IMR-90 (cell line): Measurements from ENCODE around the gene C3orf38. TPM values are rescaled to one million over a fixed set of nuclear protein-coding genes. Genes with fewer than 3 reads are reported as not detected.
A peak's percentile ranks its signal among the peaks of the same experiment; 100 is the strongest.

Experiments used
- ATAC-seq: fragments of 200-7000 bp; cut with Tn5 transposase; 2 replicates; pipeline ENCODE4 v1.9.1; 2020; ENCODE audit warnings: low read depth, mild to moderate bottlenecking, moderate library complexity
- BruUV-seq: library from RNA; stranded (reverse); fragments of 400-500 nt; replicated peaks from 2 replicates; lab custom pipeline; 2021; lab: Mats Ljungman, UMichigan
- CTCF ChIA-PET: fragments of 300-600 bp; formaldehyde crosslinking; extraction: SDS; loops from one replicate; lab custom pipeline; 2021; ENCODE audit warnings: antibody characterized with exemption; lab: Yijun Ruan, JAX
- POLR2A ChIA-PET: fragments of 300-600 bp; sonication (Branson Sonifier 250); formaldehyde crosslinking; loops from one replicate; lab custom pipeline; 2022; ENCODE audit warnings: antibody characterized with exemption; ENCODE audit not compliant: unreplicated experiment; lab: Charles Lee
- DNase-seq: peaks from one replicate; pipeline ENCODE4 v3.0.0; 2013
- H2AFZ ChIP-seq: replicated peaks from 2 replicates; pipeline ENCODE3; 2013; ENCODE audit warnings: low read length, mild to moderate bottlenecking; ENCODE audit not compliant: poor library complexity
- H2AK5ac ChIP-seq: 2 replicates; pipeline ENCODE4 v1.6.1; 2013; ENCODE audit warnings: low read depth, low read length, inconsistent platforms
- H2AK9ac ChIP-seq: replicated peaks from 2 replicates; pipeline ENCODE3; 2013; ENCODE audit warnings: mild to moderate bottlenecking, low read depth, low read length, moderate library complexity; ENCODE audit not compliant: poor library complexity
- H2BK120ac ChIP-seq: 2 replicates; pipeline ENCODE4 v1.6.1; 2013; ENCODE audit warnings: low read depth, low read length, inconsistent platforms
- H2BK15ac ChIP-seq: 3 replicates; pipeline ENCODE4 v1.6.1; 2013; ENCODE audit warnings: low read depth, low read length, inconsistent platforms
- H2BK20ac ChIP-seq: 2 replicates; pipeline ENCODE4 v1.6.1; 2013; ENCODE audit warnings: low read depth, mild to moderate bottlenecking, inconsistent platforms, low read length, moderate library complexity
- H2BK5ac ChIP-seq: 2 replicates; pipeline ENCODE4 v1.6.1; 2013; ENCODE audit warnings: mild to moderate bottlenecking, low read depth, low read length, inconsistent platforms; ENCODE audit not compliant: poor library complexity, severe bottlenecking
- H3K14ac ChIP-seq: replicated peaks from 2 replicates; pipeline ENCODE4 v1.6.1; 2013; ENCODE audit warnings: low read depth, low read length, inconsistent platforms
- H3K18ac ChIP-seq: 2 replicates; pipeline ENCODE4 v1.6.1; 2013; ENCODE audit warnings: low read depth, low read length, control low read depth
- H3K23ac ChIP-seq: 2 replicates; pipeline ENCODE4 v1.6.1; 2013; ENCODE audit warnings: low read depth, low read length, inconsistent platforms
- H3K27ac ChIP-seq: 2 replicates; pipeline ENCODE4 v1.5.1; 2013; ENCODE audit warnings: mild to moderate bottlenecking, control low read depth, low read length; ENCODE audit not compliant: insufficient read depth
- H3K27me3 ChIP-seq: 2 replicates; pipeline ENCODE4 v1.6.1; 2013; ENCODE audit warnings: low read length; ENCODE audit not compliant: control insufficient read depth, insufficient read depth
- H3K36me3 ChIP-seq: 2 replicates; pipeline ENCODE4 v1.6.1; 2013; ENCODE audit warnings: low read length, mixed read lengths; ENCODE audit not compliant: control insufficient read depth, insufficient read depth
- H3K4ac ChIP-seq: 2 replicates; pipeline ENCODE4 v1.6.1; 2013; ENCODE audit warnings: low read depth, low read length, inconsistent platforms
- H3K4me1 ChIP-seq: 2 replicates; pipeline ENCODE4 v1.6.1; 2013; ENCODE audit warnings: low read length, mixed read lengths; ENCODE audit not compliant: control insufficient read depth, insufficient read depth
- H3K4me2 ChIP-seq: 2 replicates; pipeline ENCODE4 v1.6.1; 2013; ENCODE audit warnings: low read depth, mild to moderate bottlenecking, control low read depth, low read length, moderate library complexity
- H3K4me3 ChIP-seq: 2 replicates; pipeline ENCODE4 v1.5.1; 2013; ENCODE audit warnings: low read depth, mild to moderate bottlenecking, control low read depth, low read length, moderate library complexity; ENCODE audit not compliant: insufficient read depth
- H3K56ac ChIP-seq: 2 replicates; pipeline ENCODE4 v1.6.1; 2013; ENCODE audit warnings: low read length, inconsistent platforms; ENCODE audit not compliant: insufficient read depth; ENCODE audit errors: extremely low read depth
- H3K79me1 ChIP-seq, 2 experiments: 2 replicates each; pipeline ENCODE4 v1.6.1; 2013; ENCODE audit warnings: low read length in 2 of 2, inconsistent platforms in 1 of 2, low read depth in 1 of 2
- H3K9ac ChIP-seq: 2 replicates; pipeline ENCODE4 v1.6.1; 2013; ENCODE audit warnings: low read depth, low read length, control low read depth
- H3K9me1 ChIP-seq: 2 replicates; pipeline ENCODE4 v1.6.1; 2013; ENCODE audit warnings: low read length, inconsistent platforms; ENCODE audit not compliant: insufficient read depth
- H3K9me3 ChIP-seq: 2 replicates; pipeline ENCODE4 v1.6.1; 2013; ENCODE audit warnings: low read length; ENCODE audit not compliant: control insufficient read depth, insufficient read depth
- H4K20me1 ChIP-seq: 2 replicates; pipeline ENCODE4 v1.6.1; 2013; ENCODE audit warnings: low read length, inconsistent platforms; ENCODE audit not compliant: insufficient read depth
- H4K5ac ChIP-seq: 2 replicates; pipeline ENCODE4 v1.6.1; 2013; ENCODE audit warnings: mild to moderate bottlenecking, low read depth, low read length, control low read depth
- H4K8ac ChIP-seq, 2 experiments: 2 replicates each; pipeline ENCODE4 v1.6.1; 2013; ENCODE audit warnings: low read depth in 2 of 2, low read length in 2 of 2, control low read depth in 1 of 2, inconsistent platforms in 1 of 2
- H4K91ac ChIP-seq: 2 replicates; pipeline ENCODE4 v1.6.1; 2013; ENCODE audit warnings: low read depth, low read length, inconsistent platforms; ENCODE audit not compliant: insufficient read depth
- CEBPB ChIP-seq: IDR thresholded peaks from 2 replicates; pipeline ENCODE4 v1.6.1; 2012; ENCODE audit warnings: low read depth, low read length, improper control_type of control experiment
- FOS ChIP-seq: fragments of 150-350 bp; IDR thresholded peaks from 2 replicates; pipeline ENCODE4 v1.6.1; 2016; ENCODE audit warnings: low read depth, low read length
- NFE2L2 ChIP-seq: fragments of 150-350 bp; IDR thresholded peaks from 2 replicates; pipeline ENCODE4 v1.6.1; 2016; ENCODE audit warnings: low read depth, mild to moderate bottlenecking, low read length
- RAD21 ChIP-seq: IDR thresholded peaks from 2 replicates; pipeline ENCODE4 v1.6.1; 2012; ENCODE audit warnings: low read length, improper control_type of control experiment
- RFX5 ChIP-seq: IDR thresholded peaks from 2 replicates; pipeline ENCODE4 v1.8.0; 2012; ENCODE audit warnings: low read depth, mild to moderate bottlenecking, low read length, moderate library complexity
- SMC3 ChIP-seq: fragments of 150-350 bp; IDR thresholded peaks from 2 replicates; pipeline ENCODE4 v1.6.1; 2016; ENCODE audit warnings: low read depth, mild to moderate bottlenecking, antibody characterized with exemption, low read length, moderate library complexity
- WGBS, 2 experiments: methylation state at CpG; one replicate each; pipeline versions ENCODE4 v1.1.5 to v1.1.7; 2013; ENCODE audit warnings: missing lambda C conversion rate in 2 of 2; ENCODE audit not compliant: insufficient read length in 1 of 2; ENCODE audit errors: extremely low coverage in 2 of 2; 5-methylcytosine and 5-hydroxymethylcytosine counted together
- dilution Hi-C: fragments of 300-500 bp; cut with HindIII; formaldehyde crosslinking; loops from one replicate; pipeline ENCODE4 v1.14.3; 2018; ENCODE audit warnings: low sequenced_read_pairs; ENCODE audit not compliant: unreplicated experiment
- in situ Hi-C: fragments of 300-500 bp; cut with MboI; formaldehyde crosslinking; loops from 3 replicates; pipeline ENCODE4 v1.14.3; 2019; ENCODE audit warnings: low sequenced_read_pairs, inconsistent platforms, mixed read lengths
- intact Hi-C: fragments of 100-400 bp; cut with micrococcal nuclease; formaldehyde crosslinking; loops from 2 replicates; pipeline ENCODE4 v1.10.0; 2022
- polyA plus RNA-seq, 3 experiments: library from polyadenylated mRNA; depleted of rRNA; stranded (reverse); fragments of >200 nt; gene quantifications; 2 replicates each; pipeline ENCODE4 v1.2.3, GENCODE V29; 2012; ENCODE audit warnings: low replicate concordance in 1 of 3
- total RNA-seq: library from RNA; depleted of rRNA; stranded (reverse); fragments of >200 nt; gene quantifications from 2 replicates; pipeline ENCODE4 v1.2.3, GENCODE V29; 2012; rRNA removed
- TF ChIP-seq, protein P1 (sequence below): conservative IDR thresholded peaks from 2 replicates; pipeline ENCODE4 v1.5.1; 2012; ENCODE audit warnings: mild to moderate bottlenecking, low read depth, low read length, improper control_type of control experiment

Gene C3orf38
- total and polyA plus RNA-seq, 2 of the 4 experiments (the other 2 are of a cell fraction) = 11.1 to 16.7 TPM

DNA sequence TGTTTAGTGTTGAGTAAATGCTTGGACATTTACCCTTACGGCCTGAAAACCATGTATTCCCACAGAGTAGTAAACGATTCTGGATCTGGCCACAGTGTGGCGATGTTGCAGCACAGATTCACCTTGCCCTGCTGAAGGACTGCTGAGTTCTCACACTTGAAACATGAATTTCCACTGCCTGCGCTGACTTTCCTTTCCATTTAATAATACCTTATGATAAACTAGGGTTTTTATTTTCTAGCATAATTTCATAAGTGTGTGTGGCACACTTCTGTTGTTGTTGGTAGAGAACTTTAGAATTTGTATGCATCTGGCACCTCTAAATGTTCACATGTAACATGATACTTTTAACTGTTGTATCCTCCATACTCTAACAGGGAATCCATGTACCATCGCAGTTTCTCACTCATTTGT is 53.9 kb downstream of the C3orf38 start:
- H2BK5ac ChIP-seq = no peak overlapping the region
- H3K79me1 ChIP-seq = no peaks in the 10 kb centered on the region
- in situ Hi-C loops (loop anchor here (10.0 to 25.0 kb wide), 4 partner anchors 891 to 1981 kb away; no protein-coding TSS in a partner anchor), dilution Hi-C loops (no loop called here), intact Hi-C loops (loop anchor here (1.0 to 5.0 kb wide), 4 partner anchors 894 to 1888 kb away; no protein-coding TSS in a partner anchor)
- CTCF ChIA-PET = no interaction called here
- H2AFZ ChIP-seq = peak overlapping the region; percentile 13
- no peak overlapping the region for H3K9ac ChIP-seq
- DNase-seq = peak; percentile 67
- H3K56ac ChIP-seq = no peak overlapping the region
- H3K14ac ChIP-seq = no peak overlapping the region
- no peak overlapping the region for H2BK120ac ChIP-seq
- H3K23ac ChIP-seq = no peak overlapping the region
- POLR2A ChIA-PET = no interaction called here
- H3K36me3 ChIP-seq = no peaks in the 10 kb centered on the region
- H3K27me3 ChIP-seq = 0 out of 2 replicates have a peak, but pooled peaks cover 1% of the 10 kb centered on the region
- H4K20me1 ChIP-seq = no peaks in the 10 kb centered on the region
- H3K9me3 ChIP-seq = no peaks in the 10 kb centered on the region
- H3K4ac ChIP-seq = no peak overlapping the region
- H3K27ac ChIP-seq = no peak overlapping the region
- H3K9me1 ChIP-seq = no peaks in the 10 kb centered on the region
- H2BK20ac ChIP-seq = no peak overlapping the region
- no peak overlapping the region for H2AK9ac ChIP-seq
- no peak overlapping the region for H2BK15ac ChIP-seq
- BruUV-seq = no TSS peak
- TF ChIP-seq, protein P1, sequence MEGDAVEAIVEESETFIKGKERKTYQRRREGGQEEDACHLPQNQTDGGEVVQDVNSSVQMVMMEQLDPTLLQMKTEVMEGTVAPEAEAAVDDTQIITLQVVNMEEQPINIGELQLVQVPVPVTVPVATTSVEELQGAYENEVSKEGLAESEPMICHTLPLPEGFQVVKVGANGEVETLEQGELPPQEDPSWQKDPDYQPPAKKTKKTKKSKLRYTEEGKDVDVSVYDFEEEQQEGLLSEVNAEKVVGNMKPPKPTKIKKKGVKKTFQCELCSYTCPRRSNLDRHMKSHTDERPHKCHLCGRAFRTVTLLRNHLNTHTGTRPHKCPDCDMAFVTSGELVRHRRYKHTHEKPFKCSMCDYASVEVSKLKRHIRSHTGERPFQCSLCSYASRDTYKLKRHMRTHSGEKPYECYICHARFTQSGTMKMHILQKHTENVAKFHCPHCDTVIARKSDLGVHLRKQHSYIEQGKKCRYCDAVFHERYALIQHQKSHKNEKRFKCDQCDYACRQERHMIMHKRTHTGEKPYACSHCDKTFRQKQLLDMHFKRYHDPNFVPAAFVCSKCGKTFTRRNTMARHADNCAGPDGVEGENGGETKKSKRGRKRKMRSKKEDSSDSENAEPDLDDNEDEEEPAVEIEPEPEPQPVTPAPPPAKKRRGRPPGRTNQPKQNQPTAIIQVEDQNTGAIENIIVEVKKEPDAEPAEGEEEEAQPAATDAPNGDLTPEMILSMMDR = peak; percentile 83
- TF ChIP-seq RAD21 (peak; percentile 87), CEBPB (no peak), FOS (no peak), NFE2L2 (no peak), SMC3 (peak; percentile 75), RFX5 (no peak)
- H2AK5ac ChIP-seq = no peak overlapping the region
- H4K5ac ChIP-seq = no peak overlapping the region
- H3K4me3 ChIP-seq = no peak overlapping the region
- H4K8ac ChIP-seq = no peak overlapping the region
- no peak overlapping the region for H3K18ac ChIP-seq
- ATAC-seq = peak; percentile 100
- no peak overlapping the region for H3K4me2 ChIP-seq
- H4K91ac ChIP-seq = no peak overlapping the region
- no peaks in the 10 kb centered on the region for H3K4me1 ChIP-seq
- WGBS, 2 experiments = no CpG with 5 or more reads among the region's 5 CpGs

Other genes starting within 250 kb of the C3orf38 start
- 37.8 and 42.1 TPM in 2 replicates for gene CGGBP1, start 91.0 kb upstream of the C3orf38 start, total RNA-seq
- 45.5 and 47.7 TPM in 2 replicates for gene CGGBP1, start 91.0 kb upstream of the C3orf38 start, polyA plus RNA-seq (2012; rRNA removed)
- gene ZNF654, start 90.7 kb upstream of the C3orf38 start, total RNA-seq = 11.5 and 21.1 TPM in 2 replicates
- gene ZNF654, start 90.7 kb upstream of the C3orf38 start, polyA plus RNA-seq (2012; rRNA removed) = 2.3 and 3.3 TPM in 2 replicates